Stimulated activated CD4-positive, alpha-beta T cell treated with anti-CD3 and anti-CD28 coated beads, Interleukin-4, amount 100 ng/mL, for 24 hours (primary cell): ENCODE data around the gene HSPE1.
"Not testable (repeated sequence)": the region's sequence is repeated elsewhere in the genome, so short reads cannot be mapped to it uniquely, and the experiment has no call there.

Experiments
- DNase-seq: peaks from one replicate; pipeline ENCODE4 v3.0.0-alpha.2; 2020

Gene HSPE1

DNA sequence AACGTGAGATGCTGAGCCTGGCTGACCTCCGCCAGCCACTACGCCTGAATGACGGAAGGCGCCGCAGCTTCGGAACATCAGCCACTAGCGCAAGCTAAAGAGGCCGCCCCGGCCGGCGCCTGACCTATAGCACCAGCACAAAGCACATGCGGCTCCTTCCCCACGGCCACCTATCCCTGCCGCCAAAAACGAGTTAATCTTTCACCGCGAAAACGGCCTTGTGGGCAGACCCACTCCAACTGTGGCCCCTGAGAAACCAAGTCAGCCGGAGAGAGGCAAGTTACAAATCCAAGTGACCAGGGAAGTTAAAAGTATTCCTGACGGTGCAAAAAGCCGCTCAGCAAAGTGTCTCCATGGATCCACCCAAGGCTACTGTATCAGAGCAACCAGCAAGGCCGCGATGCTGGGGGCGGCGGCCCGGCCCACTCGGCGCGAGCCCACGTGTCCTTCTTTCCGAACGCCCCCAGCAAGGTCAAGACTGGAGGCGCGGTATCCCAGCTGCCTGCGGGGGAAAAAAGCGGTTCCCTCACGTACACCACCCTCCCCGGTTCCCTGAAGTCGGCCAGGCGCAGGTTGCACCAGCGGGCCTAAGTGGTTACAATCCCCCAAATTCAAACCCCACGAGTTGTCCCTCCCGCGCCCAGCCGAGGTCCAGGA lies 1.1 kb upstream of the HSPE1 start:
- peak; percentile 59 for DNase-seq

GRCh38 chr2:197500503-197501131 lies 438 bp downstream of the HSPE1 start:
- DNase-seq, result no peak

- no peak for DNase-seq
These were observed 2.0 kb downstream of the HSPE1 start for GRCh38 chr2:197502201-197502600.

DNA sequence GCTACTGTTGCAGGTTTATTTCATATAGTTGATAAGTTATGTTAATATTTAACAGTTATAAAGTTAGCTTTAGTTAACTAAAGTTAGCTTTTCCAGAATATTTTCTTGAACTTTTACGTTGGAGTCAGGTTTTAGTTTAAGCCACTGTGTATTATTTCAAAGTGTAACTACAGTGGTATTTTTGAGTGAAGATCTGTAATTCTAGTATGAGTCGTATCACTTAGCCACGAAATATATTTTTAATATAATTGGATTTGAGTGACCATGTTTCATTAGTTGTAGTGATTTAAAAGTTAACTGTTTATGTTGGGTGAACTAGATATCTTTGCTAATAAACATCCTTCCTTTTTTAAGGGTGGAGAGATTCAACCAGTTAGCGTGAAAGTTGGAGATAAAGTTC lies 2.5 kb downstream of the HSPE1 start:
- DNase-seq, result no peak

- no peak for DNase-seq
These were observed 3.8 kb downstream of the HSPE1 start for GRCh38 chr2:197504000-197504399.

DNA sequence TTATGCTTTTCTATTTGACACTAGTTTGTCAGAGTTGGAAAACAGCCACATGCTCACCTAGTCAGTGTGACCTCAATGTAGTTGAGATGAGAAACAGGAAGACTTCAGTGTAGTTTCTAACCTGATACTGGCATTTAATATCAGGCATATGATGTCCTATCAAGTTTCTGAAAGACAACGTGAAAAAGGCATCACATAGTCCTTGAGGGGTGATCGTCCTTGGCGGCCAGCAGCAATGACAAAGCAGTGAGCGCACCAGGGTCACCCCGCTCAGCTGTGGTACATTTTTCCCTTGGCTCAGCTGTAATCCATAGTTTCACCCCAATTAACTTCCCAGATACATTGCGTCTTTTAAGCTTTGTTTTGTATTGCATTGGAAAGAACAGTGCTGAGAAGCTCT lies 4.3 kb downstream of the HSPE1 start:
- DNase-seq, result no peak

GRCh38 chr2:197506658-197507057 lies 6.5 kb downstream of the HSPE1 start:
- no peak for DNase-seq

GRCh38 chr2:197513915-197514314 lies 13.7 kb downstream of the HSPE1 start:
- DNase-seq, result no peak

- DNase-seq, result no peak
These were observed 14.6 kb downstream of the HSPE1 start for GRCh38 chr2:197514754-197515153.

GRCh38 chr2:197515315-197515738 lies 15.1 kb downstream of the HSPE1 start:
- no peak for DNase-seq

DNA sequence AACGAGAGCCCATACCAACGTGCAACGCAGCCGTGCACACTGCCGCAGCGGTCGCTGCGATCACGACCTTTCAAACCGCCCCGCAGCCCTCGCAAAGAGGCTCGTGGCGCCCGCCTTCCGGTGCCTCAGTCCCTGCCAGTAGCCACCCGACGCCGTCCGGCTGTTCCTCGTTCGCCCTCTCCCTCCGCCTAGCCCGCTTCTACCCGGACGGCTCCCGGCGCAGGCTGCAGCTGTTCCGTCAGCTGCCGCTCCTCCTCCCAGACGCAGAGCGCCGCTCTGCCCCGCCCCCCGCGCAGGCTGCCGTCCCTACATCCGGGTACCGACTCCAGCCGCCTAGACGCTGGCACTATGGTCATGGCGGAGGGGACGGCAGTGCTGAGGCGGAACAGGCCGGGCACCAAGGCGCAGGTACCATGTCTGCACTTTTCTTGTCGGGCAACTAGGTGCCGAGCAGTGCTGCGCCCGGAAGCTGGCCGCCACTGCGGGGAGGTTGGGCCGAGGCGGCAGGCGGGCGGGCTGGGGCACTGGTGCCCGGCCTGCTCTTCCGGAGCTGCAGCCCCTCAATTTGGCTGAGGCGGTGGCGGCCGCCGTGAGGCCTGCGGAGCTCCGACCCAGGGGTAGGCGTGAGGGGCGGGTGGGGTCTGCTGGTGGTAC lies 15.7 kb downstream of the HSPE1 start, which contains the start of gene MOB4:
Gene MOB4, plus strand, starts transcription at position 328 of the 654 bp plus-strand sequence. Its CDS starts 21 bp downstream, at position 349.
- peak; percentile 94 for DNase-seq

DNA sequence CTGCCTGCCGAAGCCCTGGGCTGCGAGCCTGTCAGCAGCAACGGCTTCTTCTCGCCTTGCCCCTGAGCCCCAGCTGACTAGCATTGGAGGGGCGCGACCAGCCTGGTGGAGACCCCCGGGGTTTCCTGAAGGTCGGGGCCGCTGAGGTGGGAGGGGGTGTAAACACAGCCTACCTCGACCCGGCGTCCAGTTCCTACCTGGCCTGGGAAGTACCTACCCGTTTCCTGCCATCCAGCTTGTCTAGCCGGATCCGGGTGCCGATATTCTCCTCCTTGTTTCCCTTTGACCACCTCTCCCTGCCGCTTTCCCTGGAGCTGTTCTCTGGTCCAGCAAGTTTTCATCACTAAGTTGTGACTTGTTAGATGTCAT lies 16.2 kb downstream of the HSPE1 start:
- peak; percentile 31 for DNase-seq

GRCh38 chr2:197517150-197517549 lies 17.0 kb downstream of the HSPE1 start:
- no peak for DNase-seq

DNA sequence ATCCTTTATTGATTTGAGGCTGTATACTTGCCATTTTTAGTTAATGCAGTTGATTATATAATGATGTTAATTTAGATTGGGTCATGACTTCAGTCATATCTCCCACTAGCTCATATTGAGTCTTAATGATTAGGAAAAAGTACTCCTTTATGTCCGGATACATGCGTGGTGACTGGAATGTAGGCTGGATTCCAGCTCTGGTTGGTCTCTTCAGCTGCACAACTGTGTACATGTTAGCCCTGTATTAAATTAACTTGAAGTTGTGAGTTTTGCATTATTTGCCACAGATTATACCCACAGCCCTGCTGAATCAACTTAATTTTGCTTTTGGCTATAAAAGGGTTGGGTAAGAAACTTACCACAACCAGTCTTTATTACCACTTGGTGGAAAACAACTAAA lies 38.2 kb downstream of the HSPE1 start:
- no peak for DNase-seq

- DNase-seq, result no peak
These were observed 39.6 kb downstream of the HSPE1 start for GRCh38 chr2:197539734-197540133.

- DNase-seq, result no peak
These were observed 43.0 kb downstream of the HSPE1 start for GRCh38 chr2:197543206-197543605.

GRCh38 chr2:197547163-197547900 lies 47.2 kb downstream of the HSPE1 start:
- no peak for DNase-seq

GRCh38 chr2:197548582-197548981 lies 48.4 kb downstream of the HSPE1 start:
- DNase-seq, result no peak

DNA sequence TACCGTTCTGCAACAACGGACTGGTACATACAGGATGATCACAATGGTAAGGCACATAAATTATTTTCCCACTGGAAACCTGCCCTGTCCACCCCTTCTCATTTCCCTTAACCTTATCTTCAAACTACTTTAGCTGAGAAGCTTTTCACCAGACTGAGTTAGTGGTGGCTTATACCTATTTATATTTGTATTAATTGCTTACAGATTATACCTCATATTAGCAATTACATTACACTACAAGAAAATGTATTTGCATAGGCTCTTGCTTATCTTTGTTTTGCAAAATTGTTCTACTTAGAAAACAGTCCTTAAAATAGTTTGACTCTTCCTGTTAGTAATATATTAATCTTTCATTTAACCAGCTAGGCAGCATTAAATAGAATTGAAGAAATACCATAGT lies 51.1 kb downstream of the HSPE1 start:
- not testable (repeated sequence) for DNase-seq
